HG03354 (cell line): ENCODE measurements around the gene DMWD.

Experiments
- ATAC-seq: cut with Tn5 transposase; IDR thresholded peaks from one replicate; pipeline ENCODE4 v1.9.1; 2021; ENCODE audit warnings: mild to moderate bottlenecking; ENCODE audit not compliant: unreplicated experiment, poor library complexity, severe bottlenecking

DMWD gene

DNA sequence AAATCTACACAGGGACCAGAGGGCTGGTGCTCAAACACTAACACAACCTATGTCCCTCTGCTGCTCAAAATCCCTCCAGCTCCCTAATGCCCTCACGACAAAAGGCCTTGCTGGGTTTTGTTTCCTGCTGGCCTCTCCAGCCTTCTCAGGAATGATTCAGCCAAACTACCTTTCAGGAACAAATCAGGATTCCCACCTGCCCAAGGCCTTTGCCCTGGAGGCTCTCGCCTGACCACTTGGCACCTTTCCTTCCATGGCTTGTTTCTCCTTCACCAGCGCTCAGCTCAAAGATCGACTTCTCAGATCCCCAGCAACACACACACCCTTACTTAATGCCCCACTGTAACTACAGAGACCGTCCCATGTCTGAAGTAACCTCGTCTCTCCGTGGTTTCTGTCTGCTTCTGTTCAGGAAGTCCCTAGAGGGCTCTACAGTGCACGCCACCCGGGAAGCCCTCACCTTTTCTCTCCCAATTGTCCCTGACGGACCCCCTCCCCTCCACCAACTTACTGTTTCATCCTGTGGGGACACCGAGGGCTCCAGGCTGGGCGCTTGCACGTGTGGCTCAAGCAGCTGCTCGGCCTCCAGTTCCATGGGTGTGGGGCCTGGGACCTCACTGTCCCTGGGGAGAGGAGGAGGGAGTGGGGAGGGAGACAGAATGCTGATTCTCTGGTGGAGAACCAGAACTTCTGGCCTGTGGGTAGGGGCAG lies 20.4 kb downstream of the DMWD start:
- no peak for ATAC-seq

DNA sequence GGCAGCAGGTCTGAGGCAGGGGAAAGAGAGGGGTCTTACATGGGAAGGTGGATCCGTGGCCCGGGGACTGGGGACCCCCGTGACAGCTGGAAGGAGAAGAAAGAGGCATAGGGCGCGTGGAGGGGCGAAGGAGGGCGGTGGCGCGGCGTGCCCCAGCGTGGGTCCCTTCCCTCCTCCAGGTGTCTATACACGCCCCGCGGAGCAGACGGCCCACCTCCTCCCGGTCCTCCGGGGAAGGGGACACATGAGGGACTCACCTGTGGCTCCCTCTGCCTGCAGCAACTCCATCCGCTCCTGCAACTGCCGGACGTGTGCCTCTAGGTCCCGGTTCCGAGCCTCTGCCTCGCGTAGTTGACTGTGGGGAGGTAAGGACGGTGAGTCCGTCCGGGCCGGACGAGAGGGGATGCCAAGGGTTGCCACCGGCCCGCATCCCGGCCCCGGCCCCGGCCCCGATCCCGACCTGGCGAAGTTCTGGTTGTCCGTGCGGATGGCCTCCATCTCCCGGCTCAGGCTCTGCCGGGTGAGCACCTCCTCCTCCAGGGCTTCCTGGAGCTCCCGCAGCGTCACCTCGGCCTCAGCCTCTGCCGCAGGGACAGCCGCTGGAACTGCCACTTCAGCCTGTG lies 21.2 kb downstream of the DMWD start:
- ATAC-seq = no peak

DNA sequence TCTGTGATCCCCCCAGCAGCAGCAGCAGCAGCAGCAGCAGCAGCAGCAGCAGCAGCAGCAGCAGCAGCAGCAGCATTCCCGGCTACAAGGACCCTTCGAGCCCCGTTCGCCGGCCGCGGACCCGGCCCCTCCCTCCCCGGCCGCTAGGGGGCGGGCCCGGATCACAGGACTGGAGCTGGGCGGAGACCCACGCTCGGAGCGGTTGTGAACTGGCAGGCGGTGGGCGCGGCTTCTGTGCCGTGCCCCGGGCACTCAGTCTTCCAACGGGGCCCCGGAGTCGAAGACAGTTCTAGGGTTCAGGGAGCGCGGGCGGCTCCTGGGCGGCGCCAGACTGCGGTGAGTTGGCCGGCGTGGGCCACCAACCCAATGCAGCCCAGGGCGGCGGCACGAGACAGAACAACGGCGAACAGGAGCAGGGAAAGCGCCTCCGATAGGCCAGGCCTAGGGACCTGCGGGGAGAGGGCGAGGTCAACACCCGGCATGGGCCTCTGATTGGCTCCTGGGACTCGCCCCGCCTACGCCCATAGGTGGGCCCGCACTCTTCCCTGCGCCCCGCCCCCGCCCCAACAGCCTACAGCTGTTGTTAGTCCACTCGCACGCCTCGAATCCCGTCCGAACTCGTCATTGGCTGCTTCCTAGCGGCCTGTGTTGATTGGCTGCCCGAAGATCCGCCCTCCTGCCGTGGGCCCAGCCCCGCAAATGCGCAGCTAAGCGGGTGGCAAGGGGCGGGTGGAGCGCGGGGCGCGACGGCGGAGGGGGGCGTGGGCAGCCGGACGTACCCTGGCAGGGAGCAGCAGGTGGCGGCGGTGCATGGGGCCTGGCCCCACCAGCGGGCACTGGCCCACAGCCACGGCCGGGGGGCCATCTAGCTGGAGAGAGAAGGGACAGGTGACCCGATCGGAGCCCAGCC lies 22.2 kb downstream of the DMWD start:
- peak; percentile 62 for ATAC-seq

DNA sequence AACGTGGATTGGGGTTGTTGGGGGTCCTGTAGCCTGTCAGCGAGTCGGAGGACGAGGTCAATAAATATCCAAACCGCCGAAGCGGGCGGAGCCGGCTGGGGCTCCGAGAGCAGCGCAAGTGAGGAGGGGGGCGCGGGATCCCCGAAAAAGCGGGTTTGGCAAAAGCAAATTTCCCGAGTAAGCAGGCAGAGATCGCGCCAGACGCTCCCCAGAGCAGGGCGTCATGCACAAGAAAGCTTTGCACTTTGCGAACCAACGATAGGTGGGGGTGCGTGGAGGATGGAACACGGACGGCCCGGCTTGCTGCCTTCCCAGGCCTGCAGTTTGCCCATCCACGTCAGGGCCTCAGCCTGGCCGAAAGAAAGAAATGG lies 22.8 kb downstream of the DMWD start:
- peak; percentile 12 for ATAC-seq

DNA sequence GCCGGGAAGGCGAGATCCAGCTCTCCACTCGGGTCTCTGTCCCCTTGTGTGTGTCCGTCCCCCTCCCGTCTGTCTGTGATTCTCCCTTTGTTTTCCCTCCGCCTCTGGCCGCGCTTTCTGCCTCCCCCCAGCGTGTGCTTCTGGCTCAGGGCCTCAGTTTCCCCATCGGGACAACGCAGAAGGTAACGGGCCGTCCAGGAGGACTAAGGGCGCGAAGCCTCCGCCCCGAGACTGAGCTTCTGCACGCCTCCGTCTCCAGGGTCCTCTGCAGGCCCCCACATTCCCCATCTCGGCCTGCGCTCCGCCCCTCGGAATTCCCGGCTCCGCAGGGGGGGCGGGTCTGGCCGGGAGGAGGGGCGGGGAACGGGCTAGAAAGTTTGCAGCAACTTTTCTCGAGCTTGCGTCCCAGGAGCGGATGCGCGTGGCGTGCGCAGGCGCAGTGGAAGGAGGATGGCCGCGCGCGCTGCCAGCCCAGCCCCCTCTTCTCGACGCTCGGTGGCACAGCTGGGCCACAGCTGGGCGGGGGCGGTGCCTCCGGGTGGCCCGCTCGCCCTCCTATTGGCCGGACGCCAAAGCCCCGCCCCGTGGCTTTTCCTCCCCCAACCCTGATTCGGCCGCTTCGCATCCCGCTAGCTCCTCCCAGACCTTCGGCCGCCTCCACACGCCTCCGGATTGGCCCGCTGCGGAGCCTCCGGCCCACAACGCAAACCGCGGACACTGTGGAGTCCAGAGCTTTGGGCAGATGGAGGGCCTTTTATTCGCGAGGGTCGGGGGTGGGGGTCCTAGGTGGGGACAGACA lies 23.5 kb downstream of the DMWD start, which contains the start of gene SIX5:
Gene SIX5, minus strand, starts transcription at position 269 of the 799 bp plus-strand sequence. CDS start 408 bp downstream, outside the sequence.
- ATAC-seq = peak; percentile 59

DNA sequence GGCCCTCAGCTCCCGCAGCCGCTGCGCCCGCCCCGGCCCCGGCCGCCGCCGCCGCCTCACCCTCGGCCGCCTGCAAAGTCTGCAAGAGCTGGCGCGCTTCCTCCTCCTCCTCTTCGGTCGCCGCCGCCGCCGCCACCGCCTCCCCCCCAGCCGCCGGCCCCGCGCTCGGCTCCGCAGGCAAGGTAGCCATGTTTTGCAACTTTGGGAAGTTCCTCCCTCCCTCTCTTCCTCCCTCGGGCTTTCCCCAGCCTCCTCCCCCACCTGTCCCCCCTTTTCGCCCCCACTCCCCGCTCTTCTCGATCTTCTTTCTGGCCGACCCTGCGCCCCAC lies 24.0 kb downstream of the DMWD start:
- no peak for ATAC-seq

DNA sequence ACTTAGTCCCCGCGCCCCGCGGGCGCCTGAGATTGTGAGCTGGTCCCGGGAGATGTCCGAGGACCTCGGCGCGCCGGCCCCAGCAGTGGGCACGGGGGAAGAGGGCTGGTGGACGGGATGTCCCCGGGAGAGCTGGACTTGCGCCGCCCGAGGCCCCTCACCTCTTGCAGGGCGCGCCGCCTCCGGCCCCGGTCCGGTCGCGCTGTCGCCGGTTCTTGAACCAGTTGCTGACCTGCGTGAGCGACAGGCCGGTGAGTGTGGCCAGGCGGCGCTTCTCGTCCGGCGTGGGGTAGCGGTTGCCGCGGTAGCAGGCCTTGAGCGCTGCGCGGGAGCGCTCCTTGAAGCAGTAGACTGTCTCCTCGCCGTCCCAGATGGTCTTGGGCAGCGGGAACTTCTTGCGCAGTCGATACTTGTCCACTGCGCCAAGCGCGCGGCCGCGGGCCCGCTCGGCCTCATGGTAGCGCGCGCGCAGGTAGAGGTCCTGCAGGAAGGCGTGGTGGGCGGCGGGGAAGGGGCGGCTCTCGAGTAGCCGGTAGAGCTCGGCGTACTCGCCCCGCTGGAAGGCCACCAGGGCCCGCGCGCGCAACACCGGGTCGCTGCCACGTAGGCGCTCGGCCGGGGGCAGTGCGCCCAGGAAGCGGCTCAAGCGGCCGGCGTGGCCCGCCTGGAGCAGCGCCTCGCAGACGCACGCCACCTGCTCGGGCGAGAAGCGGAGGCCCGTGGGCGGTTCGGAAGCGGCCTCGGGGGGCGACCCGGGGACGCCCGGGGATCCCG lies 24.6 kb downstream of the DMWD start:
- no peak for ATAC-seq

DNA sequence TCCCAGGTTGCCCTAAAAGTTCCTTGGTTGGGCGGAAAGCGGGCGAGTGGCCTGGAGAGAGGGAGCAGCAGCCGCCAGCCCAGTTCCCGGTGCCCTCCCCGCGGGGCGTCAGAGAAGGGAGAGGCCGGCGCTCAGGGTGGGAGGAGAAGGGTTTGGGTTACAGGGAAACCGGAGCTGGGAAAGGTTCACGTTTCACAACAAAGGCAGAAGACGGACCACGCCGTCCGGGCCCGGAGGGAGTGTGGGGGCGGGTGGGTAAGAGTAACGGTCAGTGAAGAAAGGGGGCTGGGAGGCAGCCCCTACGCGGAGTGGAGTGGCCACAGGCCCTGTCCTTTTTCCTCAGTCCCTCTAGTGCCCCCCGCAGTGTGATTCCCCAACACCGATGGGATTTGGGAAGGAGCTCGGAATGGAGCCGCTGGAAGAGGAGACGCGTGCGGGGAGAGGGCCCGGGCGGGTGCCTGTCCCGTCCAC lies 25.2 kb downstream of the DMWD start:
- no peak for ATAC-seq

DNA sequence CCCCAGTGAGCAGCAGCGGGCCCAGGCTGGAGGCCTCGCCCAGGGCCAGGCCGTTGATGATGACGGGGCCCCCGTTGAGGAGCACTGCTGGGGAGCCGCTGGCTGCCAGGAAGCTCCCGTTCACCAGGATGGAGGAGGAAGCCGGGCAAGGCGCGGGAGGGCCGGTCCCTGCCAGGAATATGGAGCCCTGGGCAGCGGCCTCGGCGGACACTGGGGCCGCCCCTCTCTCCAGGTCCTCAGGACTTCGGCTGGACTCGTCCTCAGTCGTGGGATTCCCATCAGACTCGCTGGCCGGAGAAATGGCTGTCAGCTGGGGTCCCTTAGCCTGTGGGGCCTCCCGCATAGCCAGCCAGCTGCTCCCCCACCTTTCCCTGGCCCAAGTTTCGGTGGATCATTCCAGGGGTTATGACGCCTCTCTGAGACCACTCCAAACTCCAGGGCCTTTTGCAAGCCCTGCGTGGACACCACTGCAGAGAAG lies 25.7 kb downstream of the DMWD start:
- no peak for ATAC-seq

DNA sequence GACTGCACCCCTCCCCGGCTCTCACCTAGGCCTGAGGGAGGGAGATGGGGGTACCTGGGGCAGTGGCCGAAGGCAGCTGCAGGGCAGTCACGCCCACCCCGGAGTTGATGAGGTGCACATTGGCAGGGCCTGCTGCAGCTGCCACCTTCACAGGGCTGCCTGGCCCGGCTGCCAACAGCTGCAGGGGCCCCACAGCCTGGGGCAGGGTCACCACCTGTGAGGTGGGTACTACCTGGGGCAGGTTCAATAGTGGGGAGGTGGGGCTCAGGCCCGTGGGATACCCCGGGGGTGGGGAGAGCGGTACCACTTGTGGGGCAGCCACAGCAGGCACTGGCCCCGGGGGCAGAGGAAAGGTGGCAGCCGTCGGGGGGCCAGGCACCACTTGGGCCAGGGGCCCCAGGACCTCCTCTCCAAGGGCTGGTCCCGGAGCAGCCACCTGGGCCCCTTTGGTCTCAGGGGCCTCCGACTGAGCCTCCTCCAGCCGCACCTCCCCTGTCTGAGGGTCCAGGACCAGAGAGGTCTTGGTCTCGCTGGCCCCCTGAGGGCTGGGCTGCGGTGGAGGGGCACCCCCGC lies 26.3 kb downstream of the DMWD start:
- no peak for ATAC-seq

DNA sequence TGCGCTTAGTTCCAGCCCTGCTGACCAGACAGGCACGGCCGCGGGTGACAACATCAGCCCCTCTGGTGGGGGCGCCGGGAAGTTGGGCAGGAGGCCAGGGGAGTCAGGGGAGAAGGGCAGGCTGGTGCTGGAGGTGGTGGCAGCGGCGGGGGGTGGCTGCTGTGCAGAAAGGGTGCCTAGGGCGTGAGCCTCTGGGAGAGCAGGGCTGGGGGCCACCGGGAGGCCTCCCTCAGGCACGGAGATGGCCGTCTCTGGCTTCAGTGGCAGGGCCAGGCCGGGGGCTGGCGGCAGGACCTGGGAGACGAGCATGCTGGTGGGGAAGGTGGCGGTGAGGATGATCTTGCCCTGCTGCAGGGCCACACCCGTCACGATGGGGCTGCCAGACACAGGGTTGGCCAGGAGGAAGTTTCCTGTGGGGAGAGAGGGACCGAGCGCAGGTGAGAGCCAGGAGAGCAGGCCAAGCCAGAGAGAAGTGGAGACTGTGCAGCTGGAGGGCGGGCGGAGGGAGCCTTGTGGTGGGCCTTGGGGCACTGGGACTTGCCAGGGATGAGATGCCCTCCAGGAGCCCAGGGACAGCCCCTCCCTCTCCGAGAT lies 26.8 kb downstream of the DMWD start:
- no peak for ATAC-seq

DNA sequence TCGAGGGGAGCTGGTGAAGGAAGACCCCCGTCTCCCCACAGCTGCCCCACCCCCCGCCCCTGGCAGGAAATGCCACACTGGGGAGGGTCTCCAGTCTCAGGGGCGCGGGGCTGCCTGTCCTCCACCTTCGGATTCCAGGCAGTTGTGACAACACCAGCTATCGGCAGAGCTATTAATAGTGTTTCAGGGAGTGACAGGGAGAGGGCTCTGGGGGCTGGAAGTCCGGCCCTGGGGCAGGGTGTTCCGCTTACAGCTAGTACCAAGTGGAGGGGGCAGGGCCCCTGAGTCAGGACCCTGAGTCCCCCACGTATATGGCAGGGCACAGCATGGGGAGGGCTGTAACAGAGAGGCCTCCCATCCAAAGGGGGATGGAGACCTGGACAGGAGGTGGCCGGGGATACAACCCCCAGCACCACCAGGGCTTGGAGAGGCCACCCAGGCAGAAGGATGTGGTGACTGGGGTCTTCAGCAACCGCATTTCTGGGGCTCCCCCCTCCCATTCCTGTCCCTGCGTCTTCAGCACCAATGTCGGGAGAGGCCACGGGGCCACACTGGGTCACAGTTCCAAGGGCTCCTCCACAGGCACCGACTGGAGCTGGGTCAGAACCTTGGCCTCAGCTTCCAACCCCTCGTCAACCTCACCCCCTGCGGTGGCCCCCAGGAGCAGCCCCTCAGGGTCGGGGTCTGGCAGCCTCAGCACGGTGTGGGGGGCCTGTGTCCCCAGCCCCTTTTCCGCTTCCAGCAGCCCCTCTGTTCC lies 27.5 kb downstream of the DMWD start:
- no peak for ATAC-seq

DNA sequence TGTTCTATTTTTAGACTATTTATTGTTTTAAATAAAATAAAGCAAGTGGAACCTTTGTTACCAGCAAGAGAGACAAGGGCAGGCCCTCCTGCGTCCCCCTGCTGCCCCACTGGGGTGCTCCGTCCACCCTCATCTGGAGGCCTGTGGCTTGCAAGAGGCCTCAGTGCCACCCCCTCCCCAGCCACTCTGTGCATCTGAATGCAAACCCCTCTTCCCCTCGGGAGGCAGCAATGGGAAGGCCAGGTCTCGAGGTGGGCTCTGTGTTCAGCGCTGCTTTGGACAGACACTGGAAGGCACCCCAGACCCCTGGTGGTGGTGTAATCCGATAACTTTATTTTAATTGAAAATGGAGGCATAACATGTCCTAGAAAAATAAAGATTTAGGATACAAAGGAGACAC lies 28.2 kb downstream of the DMWD start:
- no peak for ATAC-seq

DNA sequence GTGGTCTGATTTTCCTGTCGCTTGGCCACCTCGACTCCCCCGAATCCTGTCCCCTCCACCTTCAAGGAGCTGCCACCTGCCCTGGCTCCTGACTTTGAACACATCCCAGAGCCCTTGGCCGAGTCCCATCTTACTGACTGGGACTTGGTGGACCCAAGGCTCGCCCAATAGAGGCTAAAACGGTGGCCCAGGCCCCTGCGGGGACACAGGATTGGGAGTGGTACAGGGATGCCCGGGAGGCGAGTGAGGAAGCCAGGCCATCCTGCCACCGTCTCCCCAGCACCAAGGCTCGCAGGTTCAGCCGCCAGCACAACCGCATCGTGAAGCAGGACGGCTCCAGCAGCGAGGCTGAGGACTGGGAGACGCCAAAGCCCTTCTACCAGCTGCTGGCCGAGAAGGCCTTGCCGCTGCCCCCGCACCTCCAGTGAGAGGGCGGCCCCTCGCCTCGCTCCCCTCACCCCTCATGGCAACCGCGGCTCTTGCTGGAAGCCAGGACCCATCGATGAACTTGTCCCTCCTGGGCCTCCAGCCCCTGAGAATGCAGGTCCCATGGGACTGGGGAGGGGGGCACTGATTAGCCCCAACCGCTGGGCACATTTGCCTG lies 28.9 kb downstream of the DMWD start:
- no peak for ATAC-seq

DNA sequence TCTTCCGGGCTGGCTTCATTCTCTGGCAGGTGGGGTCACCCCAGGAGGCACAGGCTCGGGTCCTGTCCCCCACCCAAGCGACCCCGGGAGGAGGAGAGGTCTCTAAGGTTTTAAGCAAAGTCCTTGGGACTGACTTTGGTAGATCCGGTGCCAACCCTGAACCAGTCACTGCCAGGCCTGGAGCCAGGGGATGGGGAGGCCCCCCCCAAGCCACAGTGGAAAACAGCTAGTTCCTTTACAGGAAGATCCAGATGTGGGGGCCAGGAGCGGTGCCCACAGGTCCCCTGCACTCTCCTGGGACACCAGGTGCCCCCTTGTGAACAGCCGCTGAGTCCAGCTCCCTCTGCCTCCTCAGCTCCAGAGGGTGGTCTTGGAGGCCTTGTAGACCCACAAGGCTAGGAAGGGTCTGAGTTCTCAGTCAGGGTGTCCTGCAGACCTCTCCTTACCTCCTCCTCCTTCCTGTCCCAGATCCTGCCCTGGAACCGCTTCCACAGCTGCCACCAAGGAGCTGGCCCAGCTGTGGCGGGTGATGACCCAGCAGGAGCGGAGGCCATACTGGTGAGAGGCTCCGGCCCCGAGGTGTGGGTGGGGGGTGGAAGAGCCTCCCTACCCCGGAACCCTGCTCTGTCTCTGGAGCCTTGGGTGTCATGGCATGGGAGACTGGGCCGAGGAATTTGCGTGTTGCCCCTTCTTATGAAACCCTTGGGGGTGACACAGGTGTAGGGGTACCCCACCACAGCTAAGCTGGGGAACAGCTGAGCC lies 29.6 kb downstream of the DMWD start:
- no peak for ATAC-seq

DNA sequence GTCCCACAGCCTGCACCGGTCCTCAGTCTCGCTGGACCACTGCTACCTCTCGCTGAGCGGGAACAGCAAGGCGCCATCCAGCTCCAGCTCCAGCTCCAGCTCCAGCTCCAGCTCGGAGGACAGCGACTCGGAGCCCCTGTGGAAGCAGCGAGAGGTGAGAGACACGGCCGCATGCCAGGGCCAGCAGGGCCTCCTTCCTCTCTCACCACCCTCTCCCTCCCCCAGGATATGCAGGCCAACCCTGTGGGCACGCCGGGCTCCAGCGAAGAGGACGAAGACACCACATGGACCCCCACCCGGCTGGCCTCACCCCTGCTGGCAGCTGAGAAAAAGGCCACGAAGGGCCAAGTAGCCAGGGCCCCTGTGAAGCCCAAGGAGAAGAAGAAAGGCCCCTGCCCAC lies 30.9 kb downstream of the DMWD start:
- no peak for ATAC-seq

DNA sequence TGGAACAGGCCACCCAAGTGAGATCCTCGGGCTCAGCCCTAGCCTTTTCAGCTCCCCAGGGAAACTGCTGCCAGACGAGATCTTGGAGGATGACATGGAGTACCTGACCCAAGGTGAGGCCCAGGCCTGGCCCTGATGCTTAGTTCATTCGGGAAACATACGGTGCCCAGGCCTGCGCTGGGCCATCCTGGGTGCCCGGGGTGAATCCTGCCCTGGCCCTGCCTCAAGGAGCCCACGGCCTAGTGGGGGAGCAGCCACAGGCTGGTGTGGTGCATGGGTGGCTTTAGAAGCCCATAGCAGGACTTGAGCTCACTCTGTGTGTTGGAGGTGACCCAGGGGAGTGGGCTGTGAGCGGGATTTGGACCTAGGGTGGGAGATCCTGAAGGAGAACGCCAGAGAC lies 33.7 kb downstream of the DMWD start:
- no peak for ATAC-seq
